Naive thymus-derived CD4-positive, alpha-beta T cell (primary cell): Measurements from ENCODE around the gene POPDC2. TPM values are rescaled to one million over a fixed set of nuclear protein-coding genes. Genes with fewer than 3 reads are reported as not detected.

Source experiments
- ATAC-seq: fragments of 150-1000 bp; cut with Tn5 transposase; 2 replicates; pipeline ENCODE4 v1.10.0; 2021; ENCODE audit warnings: mild to moderate bottlenecking, moderate library complexity
- CTCF ChIA-PET: fragments of 350-600 bp; sonication (Branson Sonifier 250); formaldehyde crosslinking; loops from one replicate; lab custom pipeline; 2021; ENCODE audit warnings: antibody characterized with exemption; lab: Charles Lee
- POLR2A ChIA-PET: fragments of 350-600 bp; sonication (Branson Sonifier 250); formaldehyde crosslinking; loops from one replicate; lab custom pipeline; 2021; ENCODE audit warnings: antibody characterized with exemption, inconsistent platforms; lab: Charles Lee
- DNase-seq, 9 donors: peaks; one replicate each; pipeline versions ENCODE4 v3.0.0 to v3.0.0-alpha.2; 2020 to 2022; ENCODE audit warnings: mixed read lengths in 1 of 9
- H3K27ac ChIP-seq: one replicate; pipeline ENCODE4 v1.7.0; 2013; ENCODE audit warnings: mild to moderate bottlenecking, low read depth, low read length, moderate library complexity
- H3K27me3 ChIP-seq, 2 donors: one replicate each; pipeline ENCODE4 v1.7.0; 2013; ENCODE audit warnings: low read length in 2 of 2, mild to moderate bottlenecking in 2 of 2, moderate library complexity in 2 of 2; ENCODE audit not compliant: control insufficient read depth in 2 of 2, insufficient read depth in 2 of 2
- H3K36me3 ChIP-seq, 3 experiments: 1 replicate in 2 of 3; 2 replicates in 1 of 3; pipeline ENCODE4 v1.7.0; 2013; ENCODE audit warnings: low read length in 3 of 3, mild to moderate bottlenecking in 3 of 3, moderate library complexity in 1 of 3; ENCODE audit not compliant: insufficient read depth in 3 of 3, control insufficient read depth in 2 of 3
- H3K4me1 ChIP-seq, 2 donors: one replicate each; pipeline ENCODE4 v1.7.0; 2013; ENCODE audit warnings: low read length in 2 of 2, mild to moderate bottlenecking in 2 of 2, moderate library complexity in 1 of 2; ENCODE audit not compliant: control insufficient read depth in 2 of 2, insufficient read depth in 2 of 2
- H3K4me3 ChIP-seq: 2 replicates; pipeline ENCODE4 v1.7.0; 2013; ENCODE audit warnings: mild to moderate bottlenecking, low read length
- H3K9me3 ChIP-seq, 3 experiments: 1 replicate in 2 of 3; 2 replicates in 1 of 3; pipeline ENCODE4 v1.7.0; 2013; ENCODE audit warnings: low read length in 3 of 3; ENCODE audit not compliant: control insufficient read depth in 2 of 3
- H3K27ac Mint-ChIP-seq, 9 donors: one replicate each; pipeline ENCODE4 v1.8.0; 2020 to 2022; ENCODE audit warnings: mixed read lengths in 9 of 9, mild to moderate bottlenecking in 8 of 9, moderate library complexity in 5 of 9, inconsistent platforms in 2 of 9
- H3K27me3 Mint-ChIP-seq, 5 donors: one replicate each; pipeline ENCODE4 v1.8.0; 2021 to 2022; ENCODE audit warnings: mixed read lengths in 5 of 5, mild to moderate bottlenecking in 1 of 5
- H3K36me3 Mint-ChIP-seq, 5 donors: one replicate each; pipeline ENCODE4 v1.8.0; 2020 to 2022; ENCODE audit warnings: mixed read lengths in 5 of 5, mild to moderate bottlenecking in 3 of 5, inconsistent platforms in 1 of 5
- H3K4me1 Mint-ChIP-seq, 7 donors: one replicate each; pipeline ENCODE4 v1.8.0; 2020 to 2022; ENCODE audit warnings: mixed read lengths in 7 of 7, mild to moderate bottlenecking in 3 of 7, inconsistent platforms in 1 of 7
- H3K4me3 Mint-ChIP-seq, 10 donors: one replicate each; pipeline ENCODE4 v1.8.0; 2020 to 2022; ENCODE audit warnings: mild to moderate bottlenecking in 10 of 10, mixed read lengths in 10 of 10, moderate library complexity in 6 of 10, inconsistent platforms in 2 of 10
- H3K9me3 Mint-ChIP-seq, 11 donors: one replicate each; pipeline ENCODE4 v1.8.0; 2020 to 2022; ENCODE audit warnings: mixed read lengths in 11 of 11, mild to moderate bottlenecking in 4 of 11, inconsistent platforms in 1 of 11, moderate library complexity in 1 of 11
- intact Hi-C, 2 donors: fragments of 100-400 bp; cut with micrococcal nuclease; formaldehyde crosslinking; loops; one replicate each; pipeline ENCODE4 v1.15.1; 2023
- polyA plus RNA-seq, 2 donors: library from polyadenylated mRNA; unstranded; fragments of 300-500 nt; fragmentation: Illumina TruSeq; gene quantifications; one replicate each; pipeline ENCODE4 v1.2.3, GENCODE V29; 2021
- total RNA-seq, 6 experiments: library from RNA in 5 of 6; stranded (reverse) in 5 of 6; gene quantifications; 1 replicate in 5 of 6; 2 replicates in 1 of 6; pipeline ENCODE4 v1.2.3 and lab custom pipeline; 2021 to 2026

The POPDC2 gene
- total and polyA plus RNA-seq, 7 experiments from 2014 or later, result 2.0 to 6.0 (median 4.3) TPM

DNA sequence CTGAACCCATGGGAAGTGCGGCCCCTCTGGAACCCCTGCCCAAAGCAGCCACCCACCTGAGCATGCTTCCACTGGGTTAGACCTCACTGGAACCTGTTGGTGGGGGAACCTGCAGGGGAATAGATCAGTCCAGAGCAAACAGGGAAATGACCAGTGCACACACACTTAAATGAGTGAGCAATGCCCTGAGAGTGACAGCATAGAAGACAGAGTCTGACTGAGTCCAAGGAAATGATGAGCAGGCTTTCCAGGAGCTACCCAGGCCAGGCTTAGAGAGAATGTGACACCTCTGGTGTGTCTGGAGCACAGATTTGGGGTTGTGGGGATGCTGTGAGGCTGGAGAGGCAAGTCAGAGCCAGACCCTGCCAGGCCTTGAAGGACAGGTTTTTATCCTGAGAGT lies 34.2 kb downstream of the POPDC2 start:
- Mint-ChIP-seq H3K4me3 (no peak overlapping the region), H3K27ac (no peak overlapping the region), H3K9me3 (peaks cover 0 to 2% (median 0%) of the 10 kb centered on the region in 11 donors), H3K27me3 (peaks cover 0 to 38% (median 15%) of the 10 kb centered on the region in 5 donors), H3K36me3 (peaks cover 0 to 2% (median 0%) of the 10 kb centered on the region in 5 donors), H3K4me1 (peaks cover 0 to 37% (median 7%) of the 10 kb centered on the region in 7 donors)
- CTCF ChIA-PET, result no interaction called here
- DNase-seq, result no peak
- no peaks in the 10 kb centered on the region for H3K36me3 ChIP-seq
- ATAC-seq, result no peak
- no peak overlapping the region for H3K4me3 ChIP-seq
- POLR2A ChIA-PET, result no interaction called here
- intact Hi-C loops, result no loop called here
- H3K27me3 ChIP-seq, result no peaks in the 10 kb centered on the region
- no peak overlapping the region for H3K27ac ChIP-seq
- no peaks in the 10 kb centered on the region for H3K4me1 ChIP-seq
- H3K9me3 ChIP-seq, result no peaks in the 10 kb centered on the region

DNA sequence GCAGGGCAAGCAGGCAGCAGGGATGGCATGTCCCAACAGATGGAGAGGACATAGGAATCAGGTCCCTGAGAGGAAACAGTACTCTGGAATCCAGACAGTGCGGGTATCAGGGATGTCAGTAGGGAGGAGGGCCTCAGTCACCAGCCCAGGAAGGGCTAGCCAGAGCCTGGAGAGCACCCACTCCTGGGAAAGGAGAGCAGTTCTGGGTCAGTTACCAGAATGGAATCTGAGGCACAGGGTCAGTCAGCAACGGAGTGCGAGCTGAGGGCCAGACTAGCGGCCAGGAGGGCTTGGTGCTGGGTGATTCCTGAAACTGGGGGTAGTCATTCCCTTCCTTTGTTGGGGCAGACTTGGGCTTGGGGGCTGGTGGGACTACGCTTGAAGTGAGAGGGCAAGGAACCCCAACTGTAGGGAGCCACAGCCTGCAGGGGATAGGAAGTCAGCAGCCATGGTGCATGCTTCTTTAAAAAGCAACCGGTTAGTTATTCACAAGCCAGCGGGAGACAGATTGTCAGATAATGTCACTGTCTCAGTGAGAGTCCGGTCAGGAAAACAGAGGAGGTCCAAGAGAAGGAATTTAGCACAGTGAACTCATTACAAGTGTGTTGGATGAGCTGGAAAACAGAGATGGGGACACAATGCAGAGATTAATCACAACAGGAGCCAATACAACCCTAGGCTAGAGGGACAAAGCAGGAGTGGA lies 34.8 kb downstream of the POPDC2 start:
- no peaks in the 10 kb centered on the region for H3K9me3 ChIP-seq
- DNase-seq, result no peak
- no peak overlapping the region for H3K27ac ChIP-seq
- Mint-ChIP-seq H3K27ac (no peak overlapping the region), H3K9me3 (peaks cover 0 to 2% (median 0%) of the 10 kb centered on the region in 11 donors), H3K4me3 (no peak overlapping the region), H3K4me1 (peaks cover 0 to 34% (median 7%) of the 10 kb centered on the region in 7 donors), H3K36me3 (peaks cover 0 to 2% (median 0%) of the 10 kb centered on the region in 5 donors), H3K27me3 (peaks cover 0 to 38% (median 11%) of the 10 kb centered on the region in 5 donors)
- intact Hi-C loops, result no loop called here
- no peaks in the 10 kb centered on the region for H3K4me1 ChIP-seq
- no peak for ATAC-seq
- H3K36me3 ChIP-seq, result no peaks in the 10 kb centered on the region
- CTCF ChIA-PET, result no interaction called here
- H3K4me3 ChIP-seq, result no peak overlapping the region
- POLR2A ChIA-PET, result no interaction called here
- H3K27me3 ChIP-seq, result no peaks in the 10 kb centered on the region

DNA sequence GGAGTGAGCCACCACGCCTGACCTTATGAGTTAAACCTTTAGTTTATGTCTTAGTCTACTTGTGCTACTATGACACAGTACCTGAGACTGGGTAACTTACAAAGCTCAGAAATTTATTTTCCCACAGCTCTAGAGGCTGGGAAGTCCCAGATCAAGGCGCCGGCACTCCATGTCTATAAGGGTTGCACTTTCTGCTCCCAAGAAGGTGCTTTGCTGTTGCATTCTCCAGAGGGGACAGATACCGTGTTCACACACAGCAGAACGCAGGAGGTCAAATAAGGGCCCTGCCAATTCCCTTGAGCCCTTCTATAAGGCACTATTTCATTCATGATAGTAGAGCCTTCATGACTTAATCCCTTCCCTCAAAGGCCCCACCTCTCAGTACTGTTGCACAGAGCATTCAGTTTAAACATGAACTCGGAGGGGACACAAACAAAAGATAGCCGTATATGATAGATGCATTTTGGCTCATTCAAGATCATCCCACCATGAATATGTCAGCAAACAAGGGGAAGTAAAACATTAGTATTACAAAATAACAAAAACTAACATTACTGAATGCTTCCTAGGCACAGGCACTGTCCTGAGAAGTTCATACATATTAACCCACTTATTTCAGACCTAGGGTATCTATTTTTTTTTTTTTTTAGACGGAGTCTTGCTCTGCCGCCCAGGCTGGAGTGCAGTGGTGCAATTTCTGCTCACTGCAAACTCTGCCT lies 36.2 kb downstream of the POPDC2 start:
- H3K27me3 Mint-ChIP-seq, result peaks cover 0 to 33% (median 11%) of the 10 kb centered on the region in 5 donors
- no peak overlapping the region for H3K4me3 Mint-ChIP-seq
- intact Hi-C loops, result no loop called here
- H3K27ac Mint-ChIP-seq, result peak overlapping the region in 1 of 9 donors; percentile 62
- Histone ChIP-seq H3K27ac (no peak overlapping the region), H3K4me3 (no peak overlapping the region), H3K4me1 (no peaks in the 10 kb centered on the region), H3K9me3 (no peaks in the 10 kb centered on the region), H3K27me3 (no peaks in the 10 kb centered on the region), H3K36me3 (no peaks in the 10 kb centered on the region)
- DNase-seq (no peak), ATAC-seq (no peak)
- CTCF ChIA-PET, result interaction anchor here (0.7 kb wide), 1 partner anchor 270 kb away, joined by 6 read pairs; no protein-coding TSS in a partner anchor
- peaks cover 0 to 30% (median 7%) of the 10 kb centered on the region in 7 donors for H3K4me1 Mint-ChIP-seq
- peaks cover 0 to 2% (median 0%) of the 10 kb centered on the region in 11 donors for H3K9me3 Mint-ChIP-seq
- peaks cover 0 to 2% (median 0%) of the 10 kb centered on the region in 5 donors for H3K36me3 Mint-ChIP-seq
- POLR2A ChIA-PET, result no interaction called here

DNA sequence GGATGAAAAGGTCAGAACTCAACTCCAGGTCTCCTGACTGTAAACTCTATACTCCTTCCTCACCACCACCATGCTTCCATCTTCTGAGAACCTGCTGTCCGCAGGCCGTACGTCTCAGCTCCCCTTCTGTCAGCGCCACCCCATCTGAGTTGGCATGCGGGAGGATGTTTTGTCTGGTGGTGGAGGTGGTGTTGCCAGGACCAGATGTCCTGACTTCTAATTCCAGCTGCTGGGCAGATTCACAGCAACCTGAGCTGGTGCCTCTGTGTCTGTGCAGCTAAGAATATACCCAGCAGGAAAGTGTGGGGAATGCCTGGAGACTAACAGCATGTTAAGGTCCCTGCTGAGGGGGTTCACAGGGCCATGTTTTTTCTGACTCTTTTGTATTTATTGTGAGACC lies 39.5 kb downstream of the POPDC2 start:
- Histone ChIP-seq H3K27ac (no peak overlapping the region), H3K4me3 (no peak overlapping the region), H3K4me1 (no peaks in the 10 kb centered on the region), H3K36me3 (no peaks in the 10 kb centered on the region), H3K27me3 (no peaks in the 10 kb centered on the region), H3K9me3 (no peaks in the 10 kb centered on the region)
- CTCF ChIA-PET, result interaction anchor here (0.6 kb wide), 1 partner anchor 20 kb away, joined by 3 read pairs; no protein-coding TSS in a partner anchor
- ATAC-seq (no peak), DNase-seq (no peak)
- Mint-ChIP-seq H3K27ac (no peak overlapping the region), H3K4me3 (no peak overlapping the region), H3K9me3 (peaks cover 0 to 2% (median 0%) of the 10 kb centered on the region in 11 donors), H3K36me3 (no peaks in the 10 kb centered on the region), H3K27me3 (peaks cover 0 to 26% (median 6%) of the 10 kb centered on the region in 5 donors), H3K4me1 (peaks cover 0 to 7% (median 0%) of the 10 kb centered on the region in 7 donors)
- POLR2A ChIA-PET, result no interaction called here
- intact Hi-C loops, result no loop called here

DNA sequence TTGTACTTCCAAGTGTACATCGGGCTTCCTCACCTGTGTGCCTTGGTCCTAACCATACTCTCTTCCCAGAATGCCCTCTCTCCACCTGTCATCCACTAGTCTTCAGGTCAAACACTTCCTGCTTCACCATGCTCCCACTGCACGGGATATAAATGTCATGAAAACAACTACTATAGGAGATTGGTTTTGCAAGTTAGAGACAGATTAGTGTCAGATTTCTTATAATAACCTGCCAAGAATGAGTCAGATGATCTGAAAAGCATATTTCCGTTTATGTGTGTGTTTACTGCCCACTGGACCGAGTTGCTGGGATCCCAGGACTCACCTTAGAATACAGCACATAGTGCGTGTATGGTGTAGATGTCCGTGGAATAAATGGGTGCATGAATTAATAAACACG lies 41.3 kb downstream of the POPDC2 start:
- H3K9me3 Mint-ChIP-seq, result peaks cover 0 to 1% (median 0%) of the 10 kb centered on the region in 11 donors
- ATAC-seq (no peak), DNase-seq (no peak)
- Histone ChIP-seq H3K4me1 (no peaks in the 10 kb centered on the region), H3K4me3 (no peak overlapping the region), H3K27me3 (no peaks in the 10 kb centered on the region), H3K36me3 (no peaks in the 10 kb centered on the region), H3K9me3 (no peaks in the 10 kb centered on the region), H3K27ac (no peak overlapping the region)
- no peaks in the 10 kb centered on the region for H3K4me1 Mint-ChIP-seq
- no peak overlapping the region for H3K4me3 Mint-ChIP-seq
- no peaks in the 10 kb centered on the region for H3K36me3 Mint-ChIP-seq
- ChIA-PET CTCF (no interaction called here), POLR2A (no interaction called here)
- H3K27me3 Mint-ChIP-seq, result peaks cover 0 to 20% (median 5%) of the 10 kb centered on the region in 5 donors
- intact Hi-C loops, result no loop called here
- H3K27ac Mint-ChIP-seq, result no peak overlapping the region

DNA sequence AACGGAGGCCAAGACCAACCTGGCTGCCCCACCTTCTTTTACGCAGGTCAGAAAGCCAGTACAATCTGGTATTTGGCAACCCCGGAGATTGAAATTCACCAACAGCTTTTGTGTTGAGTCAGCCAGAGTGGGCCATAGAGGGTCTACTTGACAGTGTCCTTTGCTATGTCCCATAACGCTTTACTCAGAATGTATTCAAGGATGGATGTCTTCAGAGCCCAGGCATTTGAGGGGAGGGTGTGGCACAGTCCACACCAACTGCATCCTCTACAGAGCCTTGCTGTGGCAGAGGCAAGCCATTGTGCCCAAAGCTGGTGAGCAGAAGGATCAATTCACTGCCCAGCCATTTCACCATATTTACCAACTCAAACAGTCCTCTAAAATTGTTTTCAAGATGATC lies 44.3 kb downstream of the POPDC2 start:
- ATAC-seq (no peak), DNase-seq (no peak)
- H3K27me3 Mint-ChIP-seq, result peaks cover 0 to 19% (median 13%) of the 10 kb centered on the region in 5 donors
- no peak overlapping the region for H3K27ac Mint-ChIP-seq
- Histone ChIP-seq H3K9me3 (no peaks in the 10 kb centered on the region), H3K36me3 (no peaks in the 10 kb centered on the region), H3K4me3 (no peak overlapping the region), H3K27ac (no peak overlapping the region), H3K4me1 (no peaks in the 10 kb centered on the region), H3K27me3 (no peaks in the 10 kb centered on the region)
- H3K9me3 Mint-ChIP-seq, result no peaks in the 10 kb centered on the region
- H3K36me3 Mint-ChIP-seq, result peaks cover 0 to 4% (median 0%) of the 10 kb centered on the region in 5 donors
- intact Hi-C loops, result no loop called here
- no peaks in the 10 kb centered on the region for H3K4me1 Mint-ChIP-seq
- ChIA-PET CTCF (no interaction called here), POLR2A (no interaction called here)
- H3K4me3 Mint-ChIP-seq, result no peak overlapping the region
